IPS DF 6.9 (cell line): Measurements from ENCODE around the gene SORCS2.

Source experiments
- DNase-seq: peaks from one replicate; pipeline ENCODE4 v3.0.0-alpha.2; 2013; ENCODE audit warnings: low read depth, low spot score
- H3K27ac ChIP-seq: one replicate; pipeline ENCODE4 v1.5.1; 2013; ENCODE audit warnings: low read length, control low read depth
- H3K27me3 ChIP-seq: 2 replicates; pipeline ENCODE4 v1.6.1; 2013; ENCODE audit warnings: mild to moderate bottlenecking, low read length; ENCODE audit not compliant: control insufficient read depth, insufficient read depth
- H3K36me3 ChIP-seq: 2 replicates; pipeline ENCODE4 v1.6.1; 2013; ENCODE audit warnings: low read length; ENCODE audit not compliant: control insufficient read depth, insufficient read depth
- H3K4me1 ChIP-seq: 2 replicates; pipeline ENCODE4 v1.6.1; 2013; ENCODE audit warnings: low read length; ENCODE audit not compliant: control insufficient read depth, insufficient read depth
- H3K4me3 ChIP-seq: 2 replicates; pipeline ENCODE4 v1.5.1; 2013; ENCODE audit warnings: mild to moderate bottlenecking, low read length
- H3K9me3 ChIP-seq: 2 replicates; pipeline ENCODE4 v1.6.1; 2013; ENCODE audit warnings: low read length, inconsistent platforms; ENCODE audit not compliant: control insufficient read depth, insufficient read depth
- WGBS: extraction: QIAGEN DNeasy Blood & Tissue Kit; methylation state at CpG from one replicate; pipeline ENCODE4 v1.1.7; 2013; ENCODE audit warnings: mixed read lengths, missing lambda C conversion rate; ENCODE audit not compliant: insufficient read length, insufficient coverage; 5-methylcytosine and 5-hydroxymethylcytosine counted together

SORCS2 gene

GRCh38 chr4:7384003-7384928 lies 191.9 kb downstream of the SORCS2 start:
- Histone ChIP-seq H3K36me3 (no peaks in the 10 kb centered on the region), H3K4me1 (no peaks in the 10 kb centered on the region), H3K27ac (no peak overlapping the region), H3K9me3 (no peaks in the 10 kb centered on the region), H3K27me3 (no peaks in the 10 kb centered on the region), H3K4me3 (no peak overlapping the region)
- DNase-seq: no peak
- no CpG with 5 or more reads among the region's 28 CpGs for WGBS

DNA sequence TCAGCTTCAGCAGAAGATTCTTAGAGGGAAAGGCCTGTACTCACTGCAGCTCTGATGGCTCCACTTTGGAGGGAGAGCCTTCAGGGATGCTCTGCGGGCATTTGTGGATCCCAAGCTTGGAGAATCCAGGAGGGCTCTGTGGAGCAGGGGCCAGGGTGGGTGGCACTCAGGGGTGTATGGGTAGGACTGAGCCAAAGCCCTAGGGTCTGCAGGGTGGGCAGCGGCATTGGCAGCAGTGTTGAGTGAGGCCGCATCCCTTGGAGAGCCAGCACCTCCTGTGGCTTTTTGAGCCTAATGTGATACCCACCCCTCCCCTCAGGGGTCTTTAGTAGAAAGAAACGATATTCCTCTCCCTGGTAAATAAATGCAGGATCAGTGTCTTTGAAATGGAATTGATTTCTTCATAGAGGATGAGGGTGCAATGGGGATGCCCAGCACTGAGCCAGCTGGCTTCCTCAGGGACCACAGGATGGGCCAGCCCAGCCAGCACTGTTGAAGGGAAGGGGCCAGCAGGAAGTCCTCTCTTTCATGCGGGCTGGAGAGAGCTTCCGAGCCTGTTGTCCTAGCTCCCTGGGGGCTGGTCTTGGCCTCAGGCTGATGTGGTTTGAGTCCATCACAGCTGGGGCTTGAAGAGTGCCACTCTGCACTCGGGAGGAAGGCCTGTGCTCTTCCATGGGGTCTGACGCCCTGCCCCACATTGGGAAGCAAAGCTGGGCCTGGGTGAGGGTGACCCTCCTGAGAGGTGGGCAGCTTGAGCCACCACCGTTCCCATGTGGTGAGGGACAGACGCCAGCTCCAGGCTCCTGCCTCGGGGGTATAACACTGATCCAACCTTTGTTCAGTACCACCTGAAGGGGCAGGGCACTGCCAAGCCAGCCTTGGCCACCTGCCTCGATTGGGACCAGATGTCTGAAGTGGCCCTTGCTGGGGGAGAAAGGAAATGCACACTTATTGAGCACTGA lies 192.9 kb downstream of the SORCS2 start:
- WGBS: no CpG with 5 or more reads among the region's 12 CpGs

GRCh38 chr4:7387925-7388324 lies 195.6 kb downstream of the SORCS2 start:
- H3K4me1 ChIP-seq: no peaks in the 10 kb centered on the region
- no peak overlapping the region for H3K4me3 ChIP-seq
- H3K36me3 ChIP-seq: no peaks in the 10 kb centered on the region
- no peak overlapping the region for H3K27ac ChIP-seq
- H3K27me3 ChIP-seq: no peaks in the 10 kb centered on the region
- no CpG with 5 or more reads among the region's 6 CpGs for WGBS
- H3K9me3 ChIP-seq: no peaks in the 10 kb centered on the region
- DNase-seq: no peak

More for the DNA sequence above, 192.9 kb downstream of the SORCS2 start:
- Histone ChIP-seq H3K4me3 (no peak overlapping the region), H3K27ac (no peak overlapping the region), H3K36me3 (no peaks in the 10 kb centered on the region), H3K9me3 (no peaks in the 10 kb centered on the region), H3K4me1 (no peaks in the 10 kb centered on the region), H3K27me3 (no peaks in the 10 kb centered on the region)
- DNase-seq: no peak

DNA sequence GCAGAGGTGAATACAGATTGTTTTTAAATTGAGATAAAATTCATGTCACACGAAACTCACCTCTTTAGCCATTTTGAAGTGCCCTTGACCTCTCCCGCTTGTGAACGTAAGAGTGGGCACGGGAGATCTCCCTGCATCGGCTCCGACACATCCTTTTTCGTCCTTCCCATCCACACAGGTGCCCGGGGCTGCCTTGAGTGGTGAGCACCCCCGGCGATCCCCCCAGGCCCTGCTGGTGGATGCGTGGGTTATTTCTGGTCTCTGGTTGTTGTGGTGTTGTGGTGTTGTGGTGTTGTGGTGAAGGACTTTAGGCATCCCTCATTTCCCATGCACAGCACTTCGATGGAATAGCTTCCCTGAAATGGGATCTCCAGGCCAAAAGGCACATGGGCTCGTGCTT lies 196.3 kb downstream of the SORCS2 start:
- no peaks in the 10 kb centered on the region for H3K36me3 ChIP-seq
- WGBS: no CpG with 5 or more reads among the region's 13 CpGs
- no peaks in the 10 kb centered on the region for H3K4me1 ChIP-seq
- no peaks in the 10 kb centered on the region for H3K9me3 ChIP-seq
- no peak overlapping the region for H3K4me3 ChIP-seq
- DNase-seq: no peak
- H3K27ac ChIP-seq: no peak overlapping the region
- H3K27me3 ChIP-seq: no peaks in the 10 kb centered on the region

DNA sequence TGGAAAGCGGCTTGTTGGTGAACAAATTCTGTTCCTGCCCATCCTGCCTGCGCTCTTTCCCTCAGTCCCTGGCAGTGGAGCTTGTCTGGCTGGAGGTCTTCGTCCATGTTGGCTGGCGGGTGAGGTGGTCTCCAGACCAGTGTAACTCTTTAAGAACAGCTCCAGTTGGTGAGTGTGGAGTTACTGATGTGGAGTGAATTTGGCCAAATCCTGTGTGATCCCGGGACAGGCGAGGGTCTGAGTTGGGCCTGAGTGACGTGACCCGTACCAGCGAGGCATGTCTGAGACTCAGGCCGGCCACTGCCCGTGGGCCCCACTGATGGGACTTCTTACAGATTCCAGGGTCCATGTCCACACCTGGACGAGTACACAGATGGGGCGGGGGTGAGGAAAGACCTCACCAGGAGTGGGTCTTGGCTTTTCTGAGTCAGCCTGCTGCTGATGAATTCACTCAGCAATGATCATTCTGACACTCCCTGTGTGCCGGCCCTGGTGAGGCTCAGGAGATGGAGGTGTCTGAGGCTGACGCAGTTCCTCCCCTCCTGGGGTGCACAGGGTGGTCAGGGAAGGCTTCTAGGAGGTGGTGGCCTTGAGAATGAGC lies 196.9 kb downstream of the SORCS2 start:
- Histone ChIP-seq H3K4me1 (no peaks in the 10 kb centered on the region), H3K27me3 (no peaks in the 10 kb centered on the region), H3K9me3 (no peaks in the 10 kb centered on the region), H3K4me3 (no peak overlapping the region), H3K27ac (no peak overlapping the region), H3K36me3 (no peaks in the 10 kb centered on the region)
- no CpG with 5 or more reads among the region's 15 CpGs for WGBS
- DNase-seq: no peak

DNA sequence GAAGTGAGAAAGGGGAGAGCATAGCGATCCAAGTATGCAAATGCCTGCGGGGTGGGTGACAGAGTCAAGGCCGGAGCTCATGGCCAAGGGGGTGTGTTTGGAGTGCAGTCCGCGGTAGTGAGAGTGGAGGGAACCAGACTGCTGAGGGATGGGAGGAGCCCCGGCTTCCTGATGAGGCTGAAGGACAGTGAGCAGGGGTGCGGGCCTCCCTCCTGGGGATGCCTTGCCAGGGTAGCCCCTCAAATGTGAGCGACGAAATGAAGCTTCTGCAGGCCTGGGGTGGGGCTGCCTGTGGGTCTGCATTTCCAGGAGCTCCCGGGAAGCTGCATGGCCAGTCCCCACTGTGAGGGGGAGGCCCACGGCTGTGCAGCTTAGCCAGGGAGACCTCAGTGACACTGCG lies 197.4 kb downstream of the SORCS2 start:
- Histone ChIP-seq H3K4me3 (no peak overlapping the region), H3K9me3 (no peaks in the 10 kb centered on the region), H3K27me3 (no peaks in the 10 kb centered on the region), H3K36me3 (no peaks in the 10 kb centered on the region), H3K4me1 (no peaks in the 10 kb centered on the region), H3K27ac (no peak overlapping the region)
- no CpG with 5 or more reads among the region's 12 CpGs for WGBS
- no peak for DNase-seq

- no peak overlapping the region for H3K27ac ChIP-seq
- H3K4me1 ChIP-seq: no peaks in the 10 kb centered on the region
- DNase-seq: no peak
- H3K36me3 ChIP-seq: no peaks in the 10 kb centered on the region
- no peaks in the 10 kb centered on the region for H3K27me3 ChIP-seq
- WGBS: no CpG with 5 or more reads among the region's 13 CpGs
- no peaks in the 10 kb centered on the region for H3K9me3 ChIP-seq
- H3K4me3 ChIP-seq: no peak overlapping the region
Measured at GRCh38 chr4:7390336-7390735, 198.0 kb downstream of the SORCS2 start.

DNA sequence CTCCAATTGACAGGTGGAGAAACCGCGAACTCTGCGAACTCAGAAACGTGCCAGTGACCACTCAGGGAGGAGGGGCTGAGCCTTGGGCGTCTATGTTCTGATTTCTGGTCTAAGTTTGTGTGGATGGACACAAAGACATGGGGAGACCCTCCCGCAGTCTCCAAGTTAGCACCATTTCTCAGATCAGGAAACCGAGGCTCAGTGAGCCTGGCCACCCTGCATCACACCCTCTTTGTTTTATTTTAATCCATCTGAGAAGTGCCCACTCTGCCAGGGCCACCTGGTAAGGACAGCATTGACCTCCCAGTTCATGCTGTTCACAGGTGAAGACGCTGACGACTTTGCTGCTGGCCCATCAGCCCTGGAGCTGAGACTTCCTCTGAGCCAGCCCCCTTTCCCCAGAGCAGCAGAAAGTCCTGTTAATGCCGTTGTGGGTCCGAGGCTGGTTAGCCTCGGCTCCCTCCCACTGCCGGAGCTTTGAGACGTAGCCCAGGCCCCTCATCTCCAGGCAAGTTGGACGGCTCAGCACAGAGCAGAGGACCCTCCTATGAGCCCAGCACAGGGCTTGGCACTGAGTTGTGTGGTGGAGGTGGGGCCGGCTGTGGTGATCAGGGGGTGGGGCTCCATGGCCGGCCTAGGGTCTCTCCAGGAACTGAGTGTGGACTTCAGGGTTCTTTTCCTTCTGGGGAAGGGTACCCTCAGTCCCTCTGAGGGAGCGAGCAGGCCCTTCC lies 198.7 kb downstream of the SORCS2 start:
- no CpG with 5 or more reads among the region's 18 CpGs for WGBS
- Histone ChIP-seq H3K4me1 (no peaks in the 10 kb centered on the region), H3K27me3 (no peaks in the 10 kb centered on the region), H3K27ac (no peak overlapping the region), H3K4me3 (no peak overlapping the region), H3K9me3 (no peaks in the 10 kb centered on the region), H3K36me3 (no peaks in the 10 kb centered on the region)
- no peak for DNase-seq

DNA sequence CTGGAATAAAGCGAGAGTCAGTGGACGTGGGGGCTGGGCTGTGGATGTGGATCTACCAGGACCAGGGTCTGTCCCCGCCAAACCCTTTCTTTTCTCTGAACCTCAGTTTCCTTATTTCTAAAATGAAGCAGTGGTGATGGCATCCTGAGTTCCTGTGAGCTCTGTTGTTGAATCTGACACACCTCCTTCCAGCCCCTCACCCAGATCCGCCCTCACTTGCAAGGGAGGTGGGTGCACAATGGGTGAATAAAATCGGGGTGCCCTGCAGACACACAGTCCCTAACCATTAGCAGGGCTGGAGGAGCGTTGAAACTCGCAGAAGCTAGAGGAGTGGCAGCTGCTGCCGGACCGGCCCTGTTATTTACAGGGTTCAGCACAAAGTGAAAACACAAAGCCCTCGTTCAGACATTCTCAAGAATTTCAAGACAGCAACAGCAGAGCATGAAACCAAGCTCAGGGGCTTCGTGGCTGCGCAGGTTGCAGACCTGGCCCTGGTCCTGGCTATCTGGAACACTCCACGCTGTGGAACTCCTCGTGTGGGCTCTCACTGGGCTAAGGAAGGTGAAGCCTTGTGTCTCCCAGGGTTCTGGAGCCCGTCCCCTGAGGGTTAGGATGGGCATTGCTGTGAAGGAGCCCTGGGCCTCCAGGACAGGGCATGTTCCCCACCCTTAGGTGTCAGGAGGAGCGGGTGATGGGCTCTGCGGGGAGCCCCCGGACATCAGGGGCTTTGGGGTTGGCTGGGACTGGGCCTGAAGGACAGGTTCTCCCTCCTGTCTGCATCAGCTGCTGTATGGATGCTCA lies 199.5 kb downstream of the SORCS2 start:
- no peaks in the 10 kb centered on the region for H3K4me1 ChIP-seq
- H3K4me3 ChIP-seq: no peak overlapping the region
- H3K27ac ChIP-seq: no peak overlapping the region
- no peaks in the 10 kb centered on the region for H3K36me3 ChIP-seq
- H3K9me3 ChIP-seq: no peaks in the 10 kb centered on the region
- H3K27me3 ChIP-seq: no peaks in the 10 kb centered on the region
- no peak for DNase-seq
- no CpG with 5 or more reads among the region's 18 CpGs for WGBS
